ENCODE results near the gene C5orf46.
"Not testable (repeated sequence)": the region's sequence is repeated elsewhere in the genome, so short reads cannot be mapped to it uniquely, and the experiment has no call there.

Gene C5orf46

DNA sequence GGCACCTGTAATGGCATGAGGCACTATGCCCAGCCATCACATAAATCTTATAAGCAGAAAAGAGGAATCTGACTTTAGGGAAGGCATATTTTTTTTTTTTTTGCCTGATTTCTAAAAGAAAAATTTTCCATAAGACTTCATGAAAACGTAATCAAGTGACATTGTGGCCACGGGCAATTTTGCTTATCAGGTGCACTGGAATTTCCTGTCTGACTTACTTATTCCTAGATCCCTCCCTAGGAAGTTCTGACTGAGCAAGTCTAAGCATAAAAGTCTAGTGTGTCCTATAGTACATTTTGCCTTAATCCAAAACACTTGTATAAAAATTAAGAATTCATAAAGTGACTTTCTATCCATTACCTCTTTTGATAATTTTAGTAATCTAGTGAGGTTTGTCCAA, 12.5 kb downstream of the C5orf46 start:
- no peak for DNase-seq (ENCODE audit: low spot score)

DNA sequence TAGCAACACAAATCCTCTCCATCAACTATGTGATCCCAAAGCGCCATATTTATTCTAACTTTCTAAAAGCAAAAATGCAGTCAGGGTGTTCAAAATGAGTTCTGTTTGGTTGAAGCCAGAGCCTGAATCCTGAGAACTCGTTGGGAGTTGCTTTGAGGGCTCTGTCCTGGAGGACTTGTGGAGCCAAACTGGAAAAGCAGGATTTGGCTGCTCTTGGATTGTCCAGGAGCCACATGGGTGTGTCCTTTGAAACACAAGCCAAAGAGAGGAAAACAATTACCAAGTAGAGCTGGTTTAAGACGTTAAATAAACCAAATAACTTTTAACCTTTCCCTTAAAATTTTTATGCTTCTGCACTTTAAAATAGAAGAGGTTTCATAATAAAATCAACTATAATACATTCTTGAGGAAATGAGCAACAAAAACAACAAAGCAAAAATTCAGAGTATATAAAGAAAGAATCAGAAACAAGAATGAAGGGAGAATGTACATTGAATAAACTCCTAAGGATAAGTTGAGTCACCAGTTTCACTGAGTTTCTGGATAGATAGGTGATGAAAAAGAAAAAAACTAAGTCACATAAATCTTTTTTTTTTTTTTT, 13.5 kb downstream of the C5orf46 start:
- no peak for DNase-seq (ENCODE audit: low spot score)

DNA sequence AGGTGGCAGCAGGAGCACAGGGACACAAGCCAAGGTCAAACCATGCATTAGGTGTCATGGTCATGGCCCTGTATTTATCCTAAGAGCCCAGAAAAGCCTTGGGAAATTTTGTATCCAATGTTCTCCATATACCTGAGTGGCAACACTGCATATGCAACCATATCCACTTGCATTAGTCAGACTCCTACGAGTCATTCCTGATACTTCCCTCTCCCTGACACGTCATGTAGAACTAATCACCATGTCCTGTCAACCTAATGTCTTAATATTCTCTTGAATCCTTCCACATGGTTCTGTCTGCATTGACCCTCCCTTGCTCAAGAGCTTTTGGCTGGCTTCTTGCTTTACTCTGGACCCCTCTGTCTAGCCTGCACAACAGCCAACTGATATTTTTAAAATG, 18.4 kb downstream of the C5orf46 start:
- DNase-seq (ENCODE audit: low spot score), result no peak

DNA sequence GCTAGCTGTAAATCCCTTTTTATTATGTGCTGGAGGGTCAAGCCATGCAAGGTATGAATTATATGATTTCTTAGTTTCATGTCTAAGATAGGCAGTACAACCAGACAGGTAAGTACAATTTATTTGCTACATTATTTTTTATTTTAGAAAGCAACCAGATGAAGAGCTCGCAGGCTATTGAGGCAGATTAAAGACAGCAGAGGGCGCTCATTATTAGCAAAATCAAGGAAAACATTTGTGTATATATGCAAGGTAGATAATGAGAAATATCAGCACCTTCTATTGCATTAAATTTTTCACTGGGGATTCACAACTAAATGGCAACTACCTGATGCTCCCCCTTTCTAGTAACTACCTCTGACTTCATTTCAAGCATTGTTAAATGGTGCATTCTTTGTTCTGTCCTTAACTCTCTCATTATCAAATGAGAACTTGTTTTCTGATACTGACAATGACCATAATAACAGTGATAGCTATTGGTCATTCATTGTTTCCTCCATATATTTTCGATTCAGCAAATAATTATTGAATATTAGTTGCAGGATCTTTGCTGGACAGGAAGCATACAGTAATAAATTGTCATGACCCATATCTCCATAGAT, 19.2 kb downstream of the C5orf46 start:
- DNase-seq (ENCODE audit: low spot score), result peak; percentile 53

DNA sequence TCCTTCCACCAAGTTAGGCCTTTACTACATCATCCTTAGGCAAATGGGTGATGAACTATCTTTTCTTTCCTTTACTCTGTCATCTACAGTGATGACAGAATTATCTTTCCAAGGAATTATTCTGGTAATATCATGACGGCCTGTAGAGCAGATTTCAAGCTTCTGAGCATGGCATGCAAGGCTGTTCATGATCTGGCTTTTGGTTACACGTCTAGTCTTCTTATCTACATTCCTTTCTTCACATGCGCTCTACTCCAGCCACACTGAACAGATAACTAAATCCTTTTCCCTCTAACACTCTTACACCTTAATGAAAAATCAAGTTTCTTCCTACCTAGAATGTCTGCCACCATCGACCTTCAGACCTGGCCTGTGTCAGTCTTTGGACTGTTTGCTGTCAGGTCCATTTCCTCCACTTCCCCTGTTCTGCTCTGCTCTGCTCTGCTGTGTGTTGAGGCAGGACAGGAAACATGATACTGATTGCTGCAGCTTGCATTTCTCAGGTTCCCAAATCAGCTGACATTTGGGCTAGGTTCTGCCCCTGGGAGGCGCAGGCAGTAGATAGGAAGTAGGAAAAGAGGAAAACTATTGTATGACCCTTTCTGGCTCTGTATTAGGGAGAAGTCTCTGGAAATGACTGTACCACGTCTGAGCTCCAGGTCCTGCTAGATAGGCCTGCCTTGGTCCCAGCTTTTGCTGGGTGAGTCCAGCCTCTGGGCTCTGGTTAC, 23.6 kb downstream of the C5orf46 start:
- DNase-seq (ENCODE audit: low spot score), result no peak

DNA sequence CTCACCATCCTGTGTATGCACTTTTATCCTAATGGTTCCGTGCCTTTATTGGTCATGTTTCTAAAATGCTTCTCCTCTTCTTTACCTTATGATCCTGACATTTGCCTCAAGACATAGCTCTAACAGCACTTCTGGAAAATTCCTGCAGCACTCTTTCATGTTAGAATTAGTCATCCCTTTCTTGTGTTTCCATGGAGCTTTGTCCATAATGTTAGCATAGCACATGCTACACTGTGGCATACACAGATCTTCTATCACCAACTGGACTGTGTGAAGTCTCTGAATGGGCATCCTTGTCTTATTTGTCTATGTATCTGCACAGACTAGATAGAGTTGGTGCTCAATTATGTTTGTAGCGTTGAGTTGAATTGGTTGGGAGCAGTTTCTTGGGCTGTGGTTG, 25.9 kb downstream of the C5orf46 start:
- DNase-seq (ENCODE audit: low spot score), result no peak

DNA sequence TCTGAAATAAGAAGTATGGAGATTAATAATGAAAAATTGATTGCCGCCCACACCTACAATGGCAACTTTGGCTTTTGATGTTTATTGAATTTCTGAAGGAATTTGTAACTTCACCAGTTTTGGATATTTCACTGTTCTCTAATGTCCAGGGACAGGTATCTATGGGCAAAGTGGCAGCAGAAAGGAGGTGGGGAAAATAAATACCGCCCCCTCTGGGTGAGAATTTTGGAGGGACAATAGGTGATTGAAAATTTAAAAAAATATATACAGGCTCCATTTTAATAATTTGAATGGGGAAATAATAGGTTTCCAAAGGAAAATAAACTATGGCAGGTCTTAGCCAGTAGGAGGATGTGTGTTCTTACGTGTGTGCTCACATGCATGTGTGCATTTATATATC, 26.6 kb downstream of the C5orf46 start:
- DNase-seq (ENCODE audit: low spot score), result no peak

DNA sequence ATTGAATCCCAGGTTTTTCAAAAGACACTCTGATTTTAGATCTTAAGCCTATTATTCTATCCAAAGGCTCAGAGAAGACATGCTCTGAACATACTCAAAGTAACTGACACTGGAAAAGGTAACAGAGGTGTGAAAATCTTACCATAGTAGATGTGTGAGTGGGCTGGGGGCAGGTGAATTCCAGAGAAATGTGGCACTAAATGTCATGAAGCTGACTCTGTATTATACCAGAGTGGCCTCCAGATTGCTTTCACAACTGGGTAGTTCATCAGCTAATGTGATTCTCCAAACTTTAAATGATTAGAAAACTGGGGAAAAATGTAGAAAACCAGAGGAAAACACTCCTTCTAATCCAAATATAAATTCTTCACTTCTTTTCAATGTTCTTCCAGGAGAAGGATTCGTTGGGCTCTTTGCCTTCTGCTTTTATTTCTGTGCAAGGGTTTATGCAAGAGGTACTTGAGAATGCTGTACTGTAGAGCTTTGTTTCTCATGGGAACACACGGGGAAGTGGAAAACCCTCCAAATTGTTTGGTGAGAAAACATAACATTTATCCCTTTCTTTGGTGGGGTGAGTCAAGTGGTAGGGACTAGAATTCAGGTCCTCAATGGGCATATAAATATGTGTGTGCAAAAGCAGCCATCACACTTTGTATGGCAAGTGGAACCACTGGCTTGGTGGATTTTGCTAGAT, 28.1 kb downstream of the C5orf46 start, which contains the start of gene SCGB3A2:
SCGB3A2 (plus strand) TSS at position 646 of the 694 bp plus-strand sequence. CDS start 93 bp downstream, outside the sequence.
- DNase-seq (ENCODE audit: low spot score), result no peak

DNA sequence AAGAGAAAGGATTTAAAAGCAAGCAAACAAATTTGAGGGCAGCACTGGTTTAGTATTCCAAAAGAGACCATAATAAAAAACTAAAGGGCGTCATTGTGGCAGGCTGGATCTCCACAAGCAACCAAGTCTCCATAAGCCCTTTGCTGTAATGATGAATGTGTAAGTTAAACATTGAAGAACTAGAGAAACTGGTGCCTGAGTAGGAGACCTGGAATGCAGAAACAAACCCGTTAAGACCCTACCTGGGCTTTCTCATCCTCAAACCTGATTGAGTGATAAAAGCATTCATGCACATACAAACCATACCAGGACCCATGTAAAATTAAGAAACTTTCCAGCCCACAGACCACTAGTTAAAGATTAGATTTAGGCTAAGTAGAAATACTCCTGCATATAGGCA, 29.7 kb downstream of the C5orf46 start:
- no peak for DNase-seq (ENCODE audit: low spot score)

DNA sequence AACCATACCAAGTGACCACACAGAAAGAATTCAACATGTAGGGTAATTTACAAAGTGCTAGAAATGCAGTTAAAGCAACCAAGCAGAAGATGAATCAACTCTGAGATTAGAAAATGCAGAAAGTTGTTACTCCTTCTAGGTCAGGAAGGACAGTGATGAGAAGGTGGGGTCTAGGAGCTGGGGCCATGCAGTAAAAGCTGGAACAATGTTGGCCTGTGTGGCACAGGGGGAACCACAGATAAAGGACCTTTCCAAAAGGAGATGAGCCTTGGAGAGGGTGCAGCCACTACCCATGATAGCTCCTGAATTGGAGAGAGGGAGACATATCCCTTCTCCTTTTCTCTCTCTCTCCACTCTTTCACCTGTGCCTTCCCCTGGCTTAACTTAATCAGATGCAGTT, 30.2 kb downstream of the C5orf46 start:
- no peak for DNase-seq (ENCODE audit: low spot score)

DNA sequence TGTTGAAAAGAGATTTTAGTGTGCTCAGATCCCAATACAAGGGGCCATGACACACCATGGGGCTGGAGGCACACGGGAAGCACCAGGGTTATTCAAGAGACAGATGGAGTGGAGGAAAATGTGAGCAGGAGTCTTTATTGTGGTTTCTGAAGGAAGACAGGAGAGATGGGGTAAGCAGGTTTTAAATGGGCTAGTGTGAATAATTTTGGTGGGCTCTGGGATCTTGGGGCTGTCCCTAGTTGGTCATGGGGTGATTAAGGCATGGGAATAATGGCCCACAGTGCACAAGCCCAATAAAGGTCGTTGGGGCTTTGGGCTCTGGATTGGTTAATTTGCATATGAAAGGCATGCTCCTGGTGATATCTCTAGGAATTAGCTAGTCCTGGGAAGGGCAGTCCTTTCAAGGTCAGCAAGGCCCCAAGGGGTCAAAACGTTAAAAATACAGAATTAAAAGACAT, 31.4 kb downstream of the C5orf46 start:
- DNase-seq (ENCODE audit: low spot score), result no peak

DNA sequence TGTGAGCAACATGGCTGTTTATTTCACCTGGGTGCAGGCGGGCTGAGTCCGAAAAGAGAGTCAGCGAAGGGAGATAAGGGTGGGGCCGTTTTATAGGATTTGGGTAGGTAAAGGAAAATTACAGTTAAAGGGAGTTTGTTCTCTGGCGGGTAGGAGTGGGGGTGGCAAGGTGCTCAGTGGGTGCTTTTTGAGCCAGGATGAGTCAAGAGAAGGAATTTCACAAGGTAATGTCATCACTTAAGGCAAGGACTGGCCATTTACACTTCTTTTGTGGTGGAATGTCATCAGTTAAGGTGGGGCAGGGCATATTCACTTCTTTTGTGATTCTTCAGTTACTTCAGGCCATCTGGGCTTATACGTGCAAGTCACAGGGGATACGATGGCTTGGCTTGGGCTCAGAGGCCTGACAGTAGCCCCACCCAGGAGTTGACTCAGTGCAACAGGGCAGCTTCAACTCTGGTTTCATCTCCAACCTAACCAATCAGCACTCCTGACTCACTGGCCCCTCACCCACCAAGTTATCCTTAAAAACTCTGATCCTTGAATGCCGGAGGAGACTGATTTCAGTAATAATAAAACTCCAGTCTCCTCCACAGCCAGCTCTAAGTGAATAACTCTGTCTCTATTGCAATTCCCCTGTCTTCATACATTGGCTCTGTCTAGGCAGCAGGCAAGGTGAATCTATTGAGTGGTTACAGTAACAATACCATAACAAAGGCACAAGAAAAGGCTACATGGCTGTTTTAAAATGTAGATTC, 32.0 kb downstream of the C5orf46 start:
- not testable (repeated sequence) for DNase-seq (ENCODE audit: low spot score)

DNA sequence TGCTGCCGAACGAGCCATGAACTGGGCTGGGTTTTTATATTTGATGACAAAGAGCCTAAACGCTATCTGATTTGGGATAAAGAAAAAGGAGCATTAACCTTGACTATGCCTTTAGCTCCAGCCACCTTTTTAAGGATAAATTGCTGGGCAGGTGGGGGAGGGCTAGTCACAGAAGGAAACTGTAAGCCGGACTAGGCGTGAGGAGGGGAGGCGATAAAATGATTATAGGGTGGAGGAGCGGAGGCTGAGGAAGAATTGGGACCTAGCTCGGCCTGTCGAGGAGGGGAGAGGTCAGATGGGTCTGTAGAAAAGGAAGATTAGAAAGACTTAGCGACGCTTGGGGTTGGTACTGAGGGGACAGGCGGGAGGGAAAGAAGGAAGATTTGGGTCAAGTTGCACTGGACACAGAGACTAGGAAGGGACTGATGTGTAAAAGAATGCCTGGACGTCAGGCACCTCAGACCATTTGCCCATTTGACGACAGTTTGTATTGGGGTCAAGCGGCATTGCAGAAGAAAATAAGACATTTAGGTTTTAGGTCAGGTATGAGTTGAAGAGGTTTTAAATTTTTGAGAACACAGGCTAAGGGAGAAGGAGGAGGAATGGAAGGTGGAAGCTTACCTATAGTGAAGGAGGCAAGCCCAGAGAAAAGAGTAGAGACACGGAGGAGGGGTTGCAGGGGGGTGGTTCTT, 33.4 kb downstream of the C5orf46 start:
- not testable (repeated sequence) for DNase-seq (ENCODE audit: low spot score)

DNA sequence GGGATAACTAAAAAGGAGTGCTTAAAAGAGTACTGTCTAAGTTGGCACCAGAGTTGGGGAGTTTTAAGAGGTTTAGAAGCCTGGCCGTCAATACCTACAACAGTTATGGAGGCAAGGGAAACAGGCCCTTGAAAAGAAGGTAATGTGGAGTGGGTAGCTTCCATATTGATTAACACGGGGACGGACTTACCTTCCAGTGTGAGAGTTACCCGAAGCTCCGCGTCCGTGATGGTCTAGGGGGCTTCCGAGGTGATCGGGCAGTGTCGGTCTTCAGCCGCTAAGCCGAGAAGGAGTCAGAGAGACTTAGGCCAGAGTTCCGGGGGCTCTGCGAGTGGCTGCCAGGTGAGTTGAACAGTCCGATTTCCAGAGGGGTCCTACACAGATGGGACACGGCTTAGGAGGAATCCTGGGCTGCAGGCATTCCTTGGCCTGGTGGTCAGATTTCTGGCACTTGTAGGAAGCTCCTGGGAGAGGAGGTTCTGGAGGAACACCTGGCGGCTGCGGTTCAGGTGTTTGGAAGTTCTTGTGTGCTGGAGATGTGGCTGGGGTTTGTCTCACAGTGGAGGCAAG, 34.3 kb downstream of the C5orf46 start:
- DNase-seq (ENCODE audit: low spot score), result not testable (repeated sequence)

DNA sequence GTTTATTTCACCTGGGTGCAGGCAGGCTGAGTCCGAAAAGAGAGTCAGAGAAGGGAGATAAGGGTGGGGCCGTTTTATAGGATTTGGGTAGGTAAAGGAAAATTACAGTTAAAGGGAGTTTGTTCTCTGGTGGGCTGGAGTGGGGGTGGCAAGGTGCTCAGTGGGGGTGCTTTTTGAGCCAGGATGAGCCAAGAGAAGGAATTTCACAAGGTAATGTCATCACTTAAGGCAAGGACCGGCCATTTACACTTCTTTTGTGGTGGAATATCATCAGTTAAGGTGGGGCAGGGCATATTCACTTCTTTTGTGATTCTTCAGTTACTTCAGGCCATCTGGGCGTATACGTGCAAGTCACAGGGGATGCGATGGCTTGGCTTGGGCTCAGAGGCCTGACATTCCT, 36.4 kb downstream of the C5orf46 start:
- not testable (repeated sequence) for DNase-seq (ENCODE audit: low spot score)

DNA sequence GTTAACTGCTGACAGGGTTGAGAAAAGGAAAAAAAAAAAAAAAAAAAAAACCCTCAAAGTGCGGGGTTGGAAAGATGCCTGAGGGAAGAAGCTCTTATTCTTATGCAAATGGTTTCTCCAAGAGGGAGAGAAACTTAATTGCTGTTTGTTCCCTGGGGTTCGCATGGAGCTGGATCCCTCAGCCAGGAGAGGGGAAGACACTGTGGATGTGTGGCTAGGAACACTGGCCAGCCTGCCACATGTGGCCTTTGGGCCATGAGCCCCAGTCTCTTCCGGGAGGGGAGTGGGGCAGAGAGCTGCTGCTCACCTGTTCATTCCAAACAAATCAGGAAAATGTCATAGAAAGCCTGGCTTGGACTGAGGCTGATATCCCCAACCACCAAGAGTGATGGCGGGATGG, 37.2 kb downstream of the C5orf46 start:
- no peak for DNase-seq (ENCODE audit: low spot score)

DNA sequence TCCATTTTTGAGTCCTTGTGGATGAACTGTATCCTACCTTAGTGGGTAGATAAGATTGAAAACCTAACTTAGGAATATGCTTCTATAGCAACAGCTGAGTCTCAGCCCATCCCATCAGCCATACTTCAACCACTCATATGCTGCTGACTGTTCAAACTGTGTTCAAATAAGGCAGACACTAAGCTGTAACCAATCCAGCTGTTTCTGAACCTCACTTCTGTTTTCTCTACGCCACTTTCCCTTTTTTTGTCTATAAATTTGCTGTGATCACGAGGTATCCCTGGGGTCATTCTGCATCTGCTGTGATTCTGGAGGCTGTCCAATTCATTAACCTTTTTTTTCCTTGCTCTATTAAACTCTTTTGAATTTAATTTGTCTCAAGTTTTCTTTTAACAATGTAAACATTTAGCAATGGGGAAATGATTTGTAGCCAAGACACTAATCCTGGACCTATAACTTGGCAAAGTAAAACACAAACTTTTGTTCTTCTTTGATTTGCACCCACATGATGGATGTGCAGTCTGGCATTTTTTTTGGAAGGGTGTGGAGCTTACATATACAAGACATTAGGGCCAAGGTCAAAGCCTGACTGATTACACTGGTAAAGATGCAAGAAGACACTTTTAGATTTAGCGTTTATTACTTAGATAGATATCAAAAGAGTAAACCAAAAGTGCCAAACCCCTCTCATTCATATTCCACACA, 42.7 kb downstream of the C5orf46 start:
- no peak for DNase-seq (ENCODE audit: low spot score)

DNA sequence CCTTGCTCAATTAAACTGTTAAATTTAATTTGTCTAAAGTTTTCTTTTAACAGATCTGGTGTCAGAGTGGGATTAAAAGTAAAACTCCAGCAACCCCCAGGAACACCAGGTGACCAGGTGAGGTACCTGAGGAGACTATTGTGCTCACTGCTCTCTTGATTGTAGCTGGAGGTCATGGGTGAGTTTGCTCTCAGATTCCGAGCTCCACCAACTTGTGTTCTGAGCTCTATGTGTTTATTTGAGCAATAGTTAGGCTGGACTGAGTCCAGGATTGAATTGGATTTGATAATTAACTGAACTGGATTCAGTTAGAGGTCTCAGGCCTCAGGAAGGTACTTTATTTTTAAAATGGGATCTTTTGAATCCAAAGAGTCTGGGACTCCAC, 45.7 kb downstream of the C5orf46 start:
- DNase-seq (ENCODE audit: low spot score), result no peak

DNA sequence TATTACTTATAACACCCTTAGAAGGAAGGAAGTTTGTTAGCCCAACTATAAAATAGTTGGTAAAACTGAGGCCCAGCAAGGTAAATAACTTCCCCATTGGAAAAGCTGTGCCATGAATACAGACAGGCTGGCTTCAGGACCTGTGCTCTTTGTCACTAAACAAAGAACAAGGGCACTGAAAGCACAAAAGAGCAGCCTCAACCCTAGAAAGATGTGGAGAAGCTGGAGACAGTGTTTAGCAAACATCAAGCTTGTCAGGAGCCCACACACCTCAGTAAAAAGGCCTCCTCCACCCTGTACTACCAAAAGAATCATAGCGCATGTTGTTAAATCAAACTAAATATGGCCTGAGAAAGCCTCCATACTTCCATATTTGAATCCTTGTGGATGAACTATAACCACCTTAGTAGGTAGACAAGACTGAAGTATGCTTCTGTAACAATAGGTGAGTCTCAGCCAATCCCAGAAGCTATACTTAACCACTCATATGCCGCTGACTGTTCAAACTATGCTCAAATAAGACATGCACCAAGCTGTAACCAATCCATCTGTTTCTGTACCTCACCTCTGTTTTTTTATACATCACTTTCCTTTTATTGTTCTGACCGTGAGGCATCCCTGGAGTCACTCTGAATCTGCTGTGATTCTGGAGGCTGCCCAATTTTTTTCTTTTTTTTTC, 46.2 kb downstream of the C5orf46 start:
- no peak for DNase-seq (ENCODE audit: low spot score)

DNA sequence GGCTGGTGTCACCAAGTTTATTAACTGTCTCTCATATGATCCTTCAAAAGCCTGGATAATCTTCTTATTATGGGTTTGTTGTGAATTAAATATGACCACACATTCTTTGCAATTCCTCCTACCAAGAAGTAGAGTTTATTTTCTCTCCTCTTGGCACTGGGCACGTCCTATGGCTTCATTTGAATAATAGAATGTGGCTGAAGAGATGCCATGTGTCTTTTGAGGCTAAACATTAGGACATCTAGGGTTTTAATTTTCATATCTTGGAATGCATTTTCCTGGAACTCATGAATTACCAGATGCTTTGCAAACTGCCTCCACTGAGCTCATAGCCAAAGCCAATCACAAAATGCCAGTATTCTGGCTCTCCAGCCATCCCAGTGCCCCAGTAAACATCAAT, 47.8 kb downstream of the C5orf46 start:
- DNase-seq (ENCODE audit: low spot score), result no peak
